K562 (cell line): Measurements from ENCODE around the gene PNCK. TPM values are rescaled to one million over a fixed set of nuclear protein-coding genes. Genes with fewer than 3 reads are reported as not detected.

Experiments
- MGA ChIP-seq: fragments of 450-650 bp; IDR thresholded peaks from 2 replicates; pipeline ENCODE4 v1.6.1; 2016; ENCODE audit warnings: mild to moderate bottlenecking, moderate library complexity
- RFX1 ChIP-seq: fragments of 450-650 bp; IDR thresholded peaks from 2 replicates; pipeline ENCODE4 v1.6.1; 2016; ENCODE audit warnings: mild to moderate bottlenecking, moderate library complexity
- RNF2 ChIP-seq: sonication (generic); IDR thresholded peaks from 2 replicates; pipeline ENCODE4 v1.6.1; 2016
- ZNF518B ChIP-seq: fragments of 250-450 bp; sonication (Bioruptor Pico); IDR thresholded peaks from 2 replicates; pipeline ENCODE4 v1.5.0; 2021; ENCODE audit warnings: mild to moderate bottlenecking, moderate library complexity
- polyA plus RNA-seq, 8 experiments: library from polyadenylated mRNA; depleted of rRNA in 4 of 8; stranded (reverse) in 5 of 8; unstranded in 3 of 8; fragments of >200 nt; fragmentation: Nextera tagmentation in 2 of 8; fragmentation: Illumina TruSeq in 1 of 8; extraction: Ambion mirVana in 2 of 8; extraction: Trizol in 1 of 8; gene quantifications; 2 replicates each; pipeline versions ENCODE4 v1.2.1 to v1.2.3, GENCODE V29; 2011 to 2014; ENCODE audit warnings: inconsistent platforms in 1 of 8, missing spikeins in 1 of 8
- total RNA-seq, 7 experiments: library from RNA; depleted of rRNA in 6 of 7; stranded (reverse); fragments of >200 nt in 6 of 7; fragmentation: Illumina TruSeq in 2 of 7; extraction: Trizol in 2 of 7; gene quantifications; 2 replicates each; pipeline versions ENCODE4 v1.2.1 to v1.2.3, GENCODE V29; 2011 to 2021; ENCODE audit warnings: low replicate concordance in 1 of 7

PNCK gene
- total and polyA plus RNA-seq, 9 of the 15 experiments (the other 6 are each of a cell fraction or from before 2014, with no cell fraction given) = 0.13 to 7.5 (median 1.2) TPM; not detected in 1

DNA sequence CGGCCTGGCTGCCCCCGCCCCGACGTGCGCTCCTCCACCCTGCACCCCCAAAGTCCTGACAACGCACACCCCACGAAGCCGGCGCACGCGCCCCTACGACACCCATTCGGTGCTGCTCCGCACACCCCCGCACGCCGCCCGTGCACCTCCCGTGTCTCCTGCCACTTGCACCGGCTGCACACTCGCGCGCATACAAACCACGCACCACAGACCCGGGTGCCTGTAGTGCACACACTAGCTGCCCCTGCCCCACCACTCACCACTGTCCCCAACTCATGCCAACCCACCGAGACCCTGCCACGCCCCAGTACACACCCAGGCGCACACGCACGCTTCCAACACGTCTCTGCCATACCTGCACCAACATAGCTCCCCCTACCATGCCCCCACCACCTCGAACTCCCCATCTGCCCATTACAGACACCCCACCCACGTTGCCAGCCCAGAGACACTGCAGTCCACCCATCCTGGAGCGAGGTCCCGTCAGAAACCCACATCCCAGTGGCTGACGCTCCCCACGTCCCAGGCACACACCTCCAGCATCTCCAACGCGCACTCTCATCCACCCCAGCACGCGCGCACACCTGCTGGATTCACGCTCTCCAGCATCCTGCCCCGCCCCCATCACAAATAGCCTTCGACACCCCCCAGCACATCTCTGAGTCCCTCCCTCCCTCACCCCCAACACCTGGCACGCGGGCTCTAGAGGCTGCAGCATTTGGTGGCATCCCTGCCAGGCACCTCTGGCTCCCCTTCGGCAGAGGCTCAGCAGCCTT, 30.8 kb downstream of the PNCK start (continued):
- peak; percentile 34; the same call in 1 of the 2 replicates for TF ChIP-seq MGA
- no peak for TF ChIP-seq RFX1
- no peak for TF ChIP-seq RNF2
- no peak for TF ChIP-seq ZNF518B (CRISPR knock-in tag)
